ENCODE data around the gene ARHGAP31. TPM values are rescaled to one million over a fixed set of nuclear protein-coding genes. Genes with fewer than 3 reads are reported as not detected.

Gene ARHGAP31
- total and polyA plus RNA-seq, 2 of the 8 experiments (the other 6 are each of a cell fraction or from before 2014, with no cell fraction given), result 1.1 to 7.6 TPM

DNA sequence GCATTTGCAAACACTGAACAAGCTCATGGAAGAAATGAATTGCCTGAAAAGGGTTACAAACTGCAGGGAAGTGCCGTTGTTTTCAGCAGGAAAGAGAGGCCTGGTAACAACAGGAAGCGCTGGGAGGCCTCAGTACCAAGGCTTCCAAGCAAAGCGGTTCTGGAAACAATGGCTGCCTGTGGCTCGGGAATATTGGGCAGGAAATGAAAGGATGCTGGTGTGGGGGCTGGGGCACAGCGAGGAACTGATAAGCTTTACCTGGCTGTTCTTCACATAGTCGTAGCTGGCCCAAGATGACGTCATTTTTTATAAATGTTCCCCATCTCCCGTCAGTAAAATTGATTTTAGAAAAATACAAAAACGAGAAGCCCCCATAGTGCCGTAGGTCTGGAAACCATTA, 55.9 kb downstream of the ARHGAP31 start (continued):
- TF ChIP-seq, protein P1, sequence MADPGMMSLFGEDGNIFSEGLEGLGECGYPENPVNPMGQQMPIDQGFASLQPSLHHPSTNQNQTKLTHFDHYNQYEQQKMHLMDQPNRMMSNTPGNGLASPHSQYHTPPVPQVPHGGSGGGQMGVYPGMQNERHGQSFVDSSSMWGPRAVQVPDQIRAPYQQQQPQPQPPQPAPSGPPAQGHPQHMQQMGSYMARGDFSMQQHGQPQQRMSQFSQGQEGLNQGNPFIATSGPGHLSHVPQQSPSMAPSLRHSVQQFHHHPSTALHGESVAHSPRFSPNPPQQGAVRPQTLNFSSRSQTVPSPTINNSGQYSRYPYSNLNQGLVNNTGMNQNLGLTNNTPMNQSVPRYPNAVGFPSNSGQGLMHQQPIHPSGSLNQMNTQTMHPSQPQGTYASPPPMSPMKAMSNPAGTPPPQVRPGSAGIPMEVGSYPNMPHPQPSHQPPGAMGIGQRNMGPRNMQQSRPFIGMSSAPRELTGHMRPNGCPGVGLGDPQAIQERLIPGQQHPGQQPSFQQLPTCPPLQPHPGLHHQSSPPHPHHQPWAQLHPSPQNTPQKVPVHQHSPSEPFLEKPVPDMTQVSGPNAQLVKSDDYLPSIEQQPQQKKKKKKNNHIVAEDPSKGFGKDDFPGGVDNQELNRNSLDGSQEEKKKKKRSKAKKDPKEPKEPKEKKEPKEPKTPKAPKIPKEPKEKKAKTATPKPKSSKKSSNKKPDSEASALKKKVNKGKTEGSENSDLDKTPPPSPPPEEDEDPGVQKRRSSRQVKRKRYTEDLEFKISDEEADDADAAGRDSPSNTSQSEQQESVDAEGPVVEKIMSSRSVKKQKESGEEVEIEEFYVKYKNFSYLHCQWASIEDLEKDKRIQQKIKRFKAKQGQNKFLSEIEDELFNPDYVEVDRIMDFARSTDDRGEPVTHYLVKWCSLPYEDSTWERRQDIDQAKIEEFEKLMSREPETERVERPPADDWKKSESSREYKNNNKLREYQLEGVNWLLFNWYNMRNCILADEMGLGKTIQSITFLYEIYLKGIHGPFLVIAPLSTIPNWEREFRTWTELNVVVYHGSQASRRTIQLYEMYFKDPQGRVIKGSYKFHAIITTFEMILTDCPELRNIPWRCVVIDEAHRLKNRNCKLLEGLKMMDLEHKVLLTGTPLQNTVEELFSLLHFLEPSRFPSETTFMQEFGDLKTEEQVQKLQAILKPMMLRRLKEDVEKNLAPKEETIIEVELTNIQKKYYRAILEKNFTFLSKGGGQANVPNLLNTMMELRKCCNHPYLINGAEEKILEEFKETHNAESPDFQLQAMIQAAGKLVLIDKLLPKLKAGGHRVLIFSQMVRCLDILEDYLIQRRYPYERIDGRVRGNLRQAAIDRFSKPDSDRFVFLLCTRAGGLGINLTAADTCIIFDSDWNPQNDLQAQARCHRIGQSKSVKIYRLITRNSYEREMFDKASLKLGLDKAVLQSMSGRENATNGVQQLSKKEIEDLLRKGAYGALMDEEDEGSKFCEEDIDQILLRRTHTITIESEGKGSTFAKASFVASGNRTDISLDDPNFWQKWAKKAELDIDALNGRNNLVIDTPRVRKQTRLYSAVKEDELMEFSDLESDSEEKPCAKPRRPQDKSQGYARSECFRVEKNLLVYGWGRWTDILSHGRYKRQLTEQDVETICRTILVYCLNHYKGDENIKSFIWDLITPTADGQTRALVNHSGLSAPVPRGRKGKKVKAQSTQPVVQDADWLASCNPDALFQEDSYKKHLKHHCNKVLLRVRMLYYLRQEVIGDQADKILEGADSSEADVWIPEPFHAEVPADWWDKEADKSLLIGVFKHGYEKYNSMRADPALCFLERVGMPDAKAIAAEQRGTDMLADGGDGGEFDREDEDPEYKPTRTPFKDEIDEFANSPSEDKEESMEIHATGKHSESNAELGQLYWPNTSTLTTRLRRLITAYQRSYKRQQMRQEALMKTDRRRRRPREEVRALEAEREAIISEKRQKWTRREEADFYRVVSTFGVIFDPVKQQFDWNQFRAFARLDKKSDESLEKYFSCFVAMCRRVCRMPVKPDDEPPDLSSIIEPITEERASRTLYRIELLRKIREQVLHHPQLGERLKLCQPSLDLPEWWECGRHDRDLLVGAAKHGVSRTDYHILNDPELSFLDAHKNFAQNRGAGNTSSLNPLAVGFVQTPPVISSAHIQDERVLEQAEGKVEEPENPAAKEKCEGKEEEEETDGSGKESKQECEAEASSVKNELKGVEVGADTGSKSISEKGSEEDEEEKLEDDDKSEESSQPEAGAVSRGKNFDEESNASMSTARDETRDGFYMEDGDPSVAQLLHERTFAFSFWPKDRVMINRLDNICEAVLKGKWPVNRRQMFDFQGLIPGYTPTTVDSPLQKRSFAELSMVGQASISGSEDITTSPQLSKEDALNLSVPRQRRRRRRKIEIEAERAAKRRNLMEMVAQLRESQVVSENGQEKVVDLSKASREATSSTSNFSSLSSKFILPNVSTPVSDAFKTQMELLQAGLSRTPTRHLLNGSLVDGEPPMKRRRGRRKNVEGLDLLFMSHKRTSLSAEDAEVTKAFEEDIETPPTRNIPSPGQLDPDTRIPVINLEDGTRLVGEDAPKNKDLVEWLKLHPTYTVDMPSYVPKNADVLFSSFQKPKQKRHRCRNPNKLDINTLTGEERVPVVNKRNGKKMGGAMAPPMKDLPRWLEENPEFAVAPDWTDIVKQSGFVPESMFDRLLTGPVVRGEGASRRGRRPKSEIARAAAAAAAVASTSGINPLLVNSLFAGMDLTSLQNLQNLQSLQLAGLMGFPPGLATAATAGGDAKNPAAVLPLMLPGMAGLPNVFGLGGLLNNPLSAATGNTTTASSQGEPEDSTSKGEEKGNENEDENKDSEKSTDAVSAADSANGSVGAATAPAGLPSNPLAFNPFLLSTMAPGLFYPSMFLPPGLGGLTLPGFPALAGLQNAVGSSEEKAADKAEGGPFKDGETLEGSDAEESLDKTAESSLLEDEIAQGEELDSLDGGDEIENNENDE (IDR thresholded peaks at IDR 0.05; ENCODE audit: insufficient replicate concordance, low read length), result no peak
- TF ChIP-seq JUND (IDR thresholded peaks at IDR 0.05; ENCODE audit: low read length), result peak; percentile 99
- TF ChIP-seq, protein P2, sequence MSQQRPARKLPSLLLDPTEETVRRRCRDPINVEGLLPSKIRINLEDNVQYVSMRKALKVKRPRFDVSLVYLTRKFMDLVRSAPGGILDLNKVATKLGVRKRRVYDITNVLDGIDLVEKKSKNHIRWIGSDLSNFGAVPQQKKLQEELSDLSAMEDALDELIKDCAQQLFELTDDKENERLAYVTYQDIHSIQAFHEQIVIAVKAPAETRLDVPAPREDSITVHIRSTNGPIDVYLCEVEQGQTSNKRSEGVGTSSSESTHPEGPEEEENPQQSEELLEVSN (IDR thresholded peaks at IDR 0.05), result no peak
- peak in 1 of 2 experiments; percentile 80; a peak in 1 of 3 replicates for TF ChIP-seq EP300 (IDR thresholded peaks at IDR 0.05; ENCODE audit: borderline replicate concordance in 1 of 2, low read depth in 2 of 2, low read length in 2 of 2)
- no peak for TF ChIP-seq HDAC6 (IDR thresholded peaks at IDR 0.05; ENCODE audit: low read depth, low read length)
- peak; percentile 82 for TF ChIP-seq SP1 (IDR thresholded peaks at IDR 0.05; ENCODE audit: low read depth, low read length)
- 0 out of 2 replicates have a peak, but pooled peaks have one; percentile 39 for TF ChIP-seq TCF12 (IDR thresholded peaks at IDR 0.05; ENCODE audit: low read depth, low read length)
- TF ChIP-seq SIX5 (IDR thresholded peaks at IDR 0.05; ENCODE audit: low read depth, low read length), result no peak
- peak; percentile 62 for TF ChIP-seq CREB1 (IDR thresholded peaks at IDR 0.05)
- no peak for TF ChIP-seq GTF2F1 (IDR thresholded peaks at IDR 0.05; ENCODE audit: borderline replicate concordance, low read depth, low read length)
- TF ChIP-seq RNF2 (IDR thresholded peaks at IDR 0.05; ENCODE audit: borderline replicate concordance, low read depth, low read length, missing control alignments, poor library complexity, severe bottlenecking), result no peak

Data from H1 (cell line).